HG02759 (cell line): ENCODE measurements around the gene TMEM263.
A peak's percentile ranks its signal among the peaks of the same experiment; 100 is the strongest.
"Not testable (repeated sequence)": the region's sequence is repeated elsewhere in the genome, so short reads cannot be mapped to it uniquely, and the experiment has no call there.

ENCODE experiments used
- ATAC-seq: cut with Tn5 transposase; IDR thresholded peaks from one replicate; pipeline ENCODE4 v1.9.1; 2021; ENCODE audit warnings: mild to moderate bottlenecking, moderate library complexity; ENCODE audit not compliant: unreplicated experiment

TMEM263 gene

GRCh38 chr12:106955377-106956047 is at the start of gene TMEM263:
TMEM263 (plus strand) TSS chr12:106955907; CDS start chr12:106967117, 11,210 bp downstream.
- ATAC-seq: peak; percentile 84

GRCh38 chr12:106906715-106907114 is 49.0 kb upstream of the TMEM263 start:
- no peak for ATAC-seq

DNA sequence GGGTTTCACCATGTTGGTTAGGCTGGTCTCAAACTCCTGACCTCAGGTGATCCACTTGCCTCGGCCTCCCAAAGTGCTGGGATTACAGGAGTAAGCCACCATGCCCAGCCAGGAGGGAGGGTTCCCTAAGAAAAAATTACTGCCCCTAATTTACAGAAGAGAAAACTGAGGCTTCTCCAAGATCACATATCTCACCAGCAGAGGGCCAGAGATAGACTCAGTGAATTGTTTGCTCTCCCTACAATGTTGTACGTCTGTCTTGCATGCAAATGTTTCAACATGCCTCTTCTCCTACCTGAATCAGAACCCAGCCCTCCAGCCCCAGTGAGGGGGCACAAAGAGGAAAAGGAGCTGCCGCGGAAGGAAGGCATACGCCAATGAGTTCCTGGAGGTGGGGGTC is 48.3 kb upstream of the TMEM263 start:
- no peak for ATAC-seq

DNA sequence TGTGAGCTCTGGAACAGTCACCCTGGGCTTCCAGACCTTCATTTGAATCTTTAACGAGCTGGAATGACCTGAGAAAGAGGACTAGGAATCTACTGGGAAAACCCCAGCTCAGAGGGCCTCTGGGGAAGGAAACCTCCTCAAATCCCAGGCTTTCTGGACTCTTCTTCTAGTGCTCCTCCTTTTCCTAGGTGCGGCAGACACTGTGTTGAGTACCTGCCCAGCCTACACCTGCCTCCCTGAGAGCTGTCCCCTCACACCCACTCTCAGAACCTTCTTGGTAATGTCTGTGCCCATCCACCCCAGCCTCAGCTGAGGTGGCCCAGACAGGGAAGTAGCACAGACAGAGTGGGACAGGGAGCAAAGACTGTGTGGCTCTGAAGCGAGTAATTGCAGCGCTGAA is 47.9 kb upstream of the TMEM263 start:
- no peak for ATAC-seq

DNA sequence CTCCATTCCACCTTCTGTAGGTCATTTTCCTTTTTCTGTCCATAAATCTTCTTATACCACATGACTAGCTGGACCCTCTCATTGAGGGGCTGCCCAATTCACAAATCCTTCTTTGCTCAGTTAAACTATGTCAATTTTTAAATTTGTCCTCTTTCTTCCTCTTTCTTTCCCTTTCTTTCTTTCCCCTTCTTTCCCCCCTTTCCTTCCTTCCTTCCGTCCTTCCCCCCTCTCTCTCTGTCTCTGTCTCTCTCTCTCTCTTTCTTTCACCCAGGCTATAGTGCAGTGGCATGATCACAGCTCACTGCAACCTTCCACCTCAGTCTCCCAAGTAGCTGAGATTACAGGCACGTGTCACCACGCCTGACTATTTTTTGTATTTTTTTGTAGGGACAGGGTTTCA is 47.1 kb upstream of the TMEM263 start:
- ATAC-seq: no peak

GRCh38 chr12:106910202-106910601 is 45.5 kb upstream of the TMEM263 start:
- ATAC-seq: peak; percentile 68

DNA sequence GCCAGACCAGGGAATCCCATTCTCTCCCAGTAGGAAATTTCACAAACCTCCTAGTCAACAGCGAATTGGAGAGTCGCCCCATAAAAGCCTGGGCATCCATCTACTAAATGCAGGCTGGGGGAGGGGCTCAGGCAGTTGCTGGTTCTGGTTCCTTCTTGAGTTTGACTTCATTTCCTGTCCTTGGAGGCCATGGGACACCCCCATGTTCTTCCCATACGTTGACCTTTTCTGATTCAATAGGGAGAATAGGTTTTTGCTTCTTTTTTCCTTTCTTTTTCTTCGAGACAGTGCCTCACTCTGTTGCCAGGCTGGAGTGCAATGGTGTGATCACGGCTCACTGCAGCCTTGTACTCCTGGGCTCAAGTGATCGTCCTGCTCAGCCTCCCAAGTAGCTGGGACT is 44.1 kb upstream of the TMEM263 start:
- no peak for ATAC-seq

DNA sequence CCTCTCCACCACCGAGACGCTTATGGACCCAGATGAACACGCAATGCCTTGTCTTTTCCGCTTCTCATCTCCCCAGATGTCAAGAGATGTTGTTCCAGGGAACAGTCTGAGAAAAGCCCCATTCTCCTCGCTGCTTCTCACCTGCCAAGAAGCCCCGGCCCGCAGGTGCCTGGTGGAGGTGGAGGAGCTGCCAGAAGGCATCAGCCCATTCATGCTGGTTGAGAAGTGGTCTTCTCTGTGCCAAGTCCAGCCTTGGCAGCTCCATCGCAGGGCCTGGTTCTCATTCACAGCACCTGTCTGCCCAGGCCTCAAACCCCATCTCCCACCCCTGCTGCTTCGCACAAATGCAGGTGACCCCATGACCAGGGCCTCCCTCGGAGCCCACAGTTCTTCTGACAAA is 42.3 kb upstream of the TMEM263 start:
- no peak for ATAC-seq

- ATAC-seq: peak; percentile 67
Observed at GRCh38 chr12:106914796-106915634, 40.7 kb upstream of the TMEM263 start.

GRCh38 chr12:106915635-106916026 is 40.1 kb upstream of the TMEM263 start:
- no peak for ATAC-seq

DNA sequence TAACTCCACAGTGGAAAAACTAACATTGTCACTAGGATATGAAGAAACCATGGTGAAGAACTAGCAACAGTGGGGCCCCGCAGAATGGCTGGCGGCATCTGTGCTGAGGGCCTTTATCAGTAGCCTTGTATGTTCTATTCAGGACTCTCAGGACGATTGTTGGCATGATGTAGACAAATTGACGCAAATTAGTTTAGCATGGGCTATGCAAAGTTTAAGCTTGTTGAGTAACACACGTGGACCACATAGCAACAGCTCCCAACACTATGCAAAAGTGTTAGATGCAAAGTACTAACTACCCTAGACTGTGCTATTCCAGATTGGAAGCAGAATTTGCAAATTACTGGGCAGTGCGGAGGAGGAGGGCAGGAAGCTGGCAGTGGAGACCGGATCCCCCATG is 38.2 kb upstream of the TMEM263 start:
- ATAC-seq: no peak

GRCh38 chr12:106918746-106919145 is 37.0 kb upstream of the TMEM263 start:
- ATAC-seq: no peak

GRCh38 chr12:106919910-106920544 is 35.7 kb upstream of the TMEM263 start:
- ATAC-seq: no peak

GRCh38 chr12:106921976-106922375 is 33.7 kb upstream of the TMEM263 start:
- not testable (repeated sequence) for ATAC-seq

DNA sequence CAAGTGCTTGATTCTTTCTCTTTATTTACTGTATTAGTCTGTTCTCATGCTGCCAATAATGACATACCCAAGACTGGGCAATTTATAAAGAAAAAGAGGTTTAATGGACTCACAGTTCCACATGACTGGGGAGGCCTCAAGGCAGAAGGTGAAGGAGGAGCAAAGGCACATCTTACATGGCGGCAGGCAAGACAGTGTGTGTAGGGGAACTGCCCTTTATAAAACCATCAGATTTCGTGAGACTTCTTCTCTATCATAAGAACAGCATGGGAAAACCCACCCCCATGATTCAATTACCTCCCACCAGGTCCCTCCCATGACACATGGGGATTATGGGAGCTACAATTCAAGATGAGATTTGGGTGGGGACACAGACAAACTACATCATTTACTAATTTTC is 32.1 kb upstream of the TMEM263 start:
- ATAC-seq: not testable (repeated sequence)

DNA sequence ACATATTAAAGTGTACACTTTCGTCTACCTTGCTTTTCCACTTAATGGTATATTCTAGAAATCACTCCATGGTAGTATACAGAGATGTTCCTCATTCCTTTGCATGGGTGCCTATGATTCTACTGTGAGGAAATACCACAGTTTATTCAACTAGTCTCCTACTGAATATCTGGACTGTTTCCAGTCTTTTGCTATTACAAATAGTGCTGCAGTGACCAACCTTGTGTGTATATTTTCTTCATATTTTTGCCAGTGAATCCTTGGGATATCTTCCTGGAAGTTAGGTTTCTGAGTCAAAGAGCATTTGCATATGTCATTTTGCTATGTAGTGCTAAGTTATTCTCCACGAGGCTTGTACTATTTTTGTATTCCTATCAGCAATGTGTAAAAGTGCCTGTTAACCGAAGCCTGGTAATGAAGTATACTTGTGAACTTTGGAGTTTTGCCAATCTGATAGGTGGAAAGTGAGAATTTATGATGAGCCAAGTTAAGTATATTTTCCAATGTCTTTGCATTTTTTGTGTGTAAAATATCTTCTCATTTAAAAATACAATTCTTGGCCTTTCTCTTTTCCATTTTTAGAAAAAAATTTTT is 31.3 kb upstream of the TMEM263 start:
- ATAC-seq: no peak

DNA sequence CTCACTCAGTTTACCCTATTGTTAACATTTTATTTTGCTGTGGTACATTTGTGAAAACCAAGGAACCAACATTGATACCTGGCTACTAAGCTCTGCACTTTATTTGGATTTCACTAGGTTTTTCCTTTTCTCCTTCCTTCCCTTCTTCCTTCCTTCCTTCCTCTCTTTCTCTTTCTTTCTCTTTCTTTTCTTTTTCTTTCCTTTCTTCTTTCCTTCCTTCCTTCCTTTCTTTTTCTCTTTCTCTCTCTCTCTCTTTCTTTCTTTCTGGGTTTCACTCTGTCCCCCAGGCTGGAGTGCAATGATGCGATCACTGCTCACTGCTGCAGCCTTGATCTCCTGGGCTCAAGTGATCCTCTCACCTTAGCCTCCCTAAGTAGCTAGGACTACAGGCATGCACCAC is 29.1 kb upstream of the TMEM263 start:
- no peak for ATAC-seq

DNA sequence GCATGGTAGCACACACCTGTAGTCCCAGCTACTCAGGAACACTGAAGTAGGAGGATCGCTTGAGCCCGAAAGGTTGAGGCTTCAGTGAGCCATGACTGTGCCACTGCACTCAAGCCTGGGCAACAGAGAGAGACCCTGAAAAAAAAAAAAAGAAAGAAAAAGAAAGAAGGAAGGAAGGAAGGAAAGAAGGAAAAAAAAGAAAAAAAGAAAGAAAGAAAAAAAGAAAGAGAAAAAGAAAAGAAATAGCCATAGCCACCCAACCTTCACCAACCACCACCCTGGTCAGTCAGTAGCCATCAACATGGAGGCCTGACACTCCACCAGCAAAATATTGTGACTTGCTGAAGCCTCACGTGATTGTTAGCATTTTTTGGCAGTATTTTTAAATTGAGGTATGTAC is 21.4 kb upstream of the TMEM263 start:
- no peak for ATAC-seq

DNA sequence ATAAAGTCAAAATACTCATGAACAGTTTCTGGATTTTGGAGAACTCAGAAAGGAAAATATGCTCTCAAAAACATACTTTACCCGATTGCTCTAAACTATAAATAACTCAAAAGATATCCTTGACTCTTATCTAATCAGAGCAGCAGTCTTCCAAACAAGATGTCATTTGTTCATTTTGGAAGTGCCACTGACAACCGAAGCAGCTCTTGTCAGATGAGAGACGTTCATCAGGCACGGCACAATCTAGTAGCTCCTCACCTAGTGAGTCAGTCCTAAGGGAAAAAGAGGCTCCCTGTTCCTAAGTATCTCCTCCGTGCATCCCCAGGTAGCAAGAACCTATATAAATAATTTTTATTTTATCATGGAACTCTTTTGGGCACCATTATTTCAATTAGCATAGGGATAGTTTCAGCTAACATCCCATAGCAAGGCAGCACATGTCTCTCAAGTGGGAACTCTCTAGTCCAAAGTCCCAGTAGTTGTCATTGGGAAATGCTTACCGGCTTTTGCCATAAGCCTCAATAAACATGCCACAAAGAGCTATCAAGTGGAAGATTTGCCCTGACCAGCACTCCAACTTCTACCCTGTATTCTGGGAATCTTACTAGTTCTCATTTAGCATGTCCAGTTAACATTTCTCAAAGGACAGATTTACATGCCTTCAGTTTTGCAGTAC is 14.1 kb upstream of the TMEM263 start:
- ATAC-seq: no peak

DNA sequence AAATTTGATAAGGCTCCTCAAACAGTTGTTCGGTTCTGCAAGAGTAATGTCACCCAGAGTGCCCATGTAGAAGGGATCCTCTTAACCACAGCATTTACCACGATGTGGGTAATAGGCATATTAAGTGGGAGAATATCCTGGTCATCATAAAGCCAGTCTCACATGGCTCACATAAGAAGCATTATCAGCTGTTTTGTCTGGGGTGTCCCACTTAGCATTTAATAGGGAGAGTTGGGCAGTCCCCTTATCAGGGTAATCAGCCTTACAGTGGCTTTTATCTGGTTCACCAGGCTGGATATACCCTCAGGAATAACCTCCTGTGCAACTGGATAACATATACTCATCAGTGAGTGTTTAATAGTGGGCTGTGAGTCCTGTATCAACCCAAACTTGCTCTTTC is 12.9 kb upstream of the TMEM263 start:
- ATAC-seq: no peak

DNA sequence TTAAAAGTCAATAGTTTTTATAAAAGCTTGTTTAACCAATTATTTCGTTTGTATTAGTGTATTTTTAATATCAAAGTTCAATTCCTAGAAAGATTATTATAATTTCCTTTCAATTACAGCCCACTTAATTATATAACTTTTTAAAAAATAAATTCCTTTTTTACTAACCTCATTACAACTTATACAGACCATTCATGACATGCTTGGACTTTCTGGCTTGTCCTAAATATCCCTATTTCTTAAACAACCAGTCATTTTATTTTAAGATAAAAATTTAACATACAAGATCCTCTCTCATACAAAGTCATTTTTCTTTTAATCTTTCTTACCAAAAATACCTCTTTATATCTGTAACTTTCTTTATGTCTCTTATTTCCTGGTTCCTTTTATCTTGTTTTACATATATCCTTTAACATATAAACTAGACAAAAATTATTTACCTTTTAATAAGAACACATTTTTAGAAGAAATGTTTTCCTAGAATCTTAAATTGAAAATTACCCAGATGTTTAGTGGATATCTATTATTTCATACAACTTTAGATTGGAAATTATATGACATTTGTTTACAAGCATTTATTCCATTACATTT is 10.4 kb upstream of the TMEM263 start:
- ATAC-seq: no peak
